GM19351 (cell line): Measurements from ENCODE around the gene STAG1.
"Not testable (repeated sequence)": the region's sequence is repeated elsewhere in the genome, so short reads cannot be mapped to it uniquely, and the experiment has no call there.

ENCODE experiments used
- ATAC-seq: cut with Tn5 transposase; IDR thresholded peaks from one replicate; pipeline ENCODE4 v1.9.1; 2021; ENCODE audit warnings: mild to moderate bottlenecking, moderate library complexity; ENCODE audit not compliant: unreplicated experiment

The STAG1 gene

DNA sequence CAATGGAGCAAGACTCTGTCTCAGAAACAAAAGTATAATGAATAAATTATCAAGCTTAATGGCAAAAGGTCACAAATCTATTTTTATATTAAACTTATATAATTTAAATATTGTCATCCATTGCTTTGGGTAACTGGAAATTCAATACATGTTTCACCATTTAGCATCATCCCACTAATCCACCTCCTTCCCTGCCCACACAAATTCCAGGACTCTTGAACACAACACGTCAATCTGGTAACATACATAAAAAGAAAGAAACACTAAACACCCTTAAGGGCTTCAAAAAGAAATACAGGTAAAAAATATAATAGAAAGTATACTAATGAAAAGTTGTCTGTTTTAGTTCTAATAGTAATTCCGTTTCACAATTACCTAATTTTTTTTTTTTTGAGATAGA, 149.4 kb downstream of the STAG1 start:
- ATAC-seq, result no peak

- ATAC-seq, result no peak
Measured at GRCh38 chr3:136595913-136596697, 156.1 kb downstream of the STAG1 start.

- no peak for ATAC-seq
Measured at GRCh38 chr3:136586580-136586979, 165.6 kb downstream of the STAG1 start.

GRCh38 chr3:136584728-136585127, 167.4 kb downstream of the STAG1 start:
- ATAC-seq, result no peak

DNA sequence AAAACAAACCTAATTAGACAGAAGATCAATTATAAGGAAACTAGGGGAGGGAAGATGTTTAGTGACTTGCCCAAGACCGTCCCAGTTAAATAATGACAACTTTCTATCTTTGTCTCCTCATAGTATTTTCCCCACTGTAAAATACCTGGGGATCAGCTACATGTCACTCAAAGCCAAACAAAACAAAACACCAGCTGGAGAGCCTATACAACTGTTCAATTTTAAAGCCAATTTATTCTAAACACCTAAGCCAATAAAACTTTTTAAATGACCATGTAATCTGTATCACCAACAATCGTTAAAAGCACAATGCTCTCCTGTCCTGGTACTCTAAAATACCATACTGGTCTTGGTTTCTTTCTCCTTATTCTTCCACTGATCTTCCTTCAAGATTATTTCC, 168.4 kb downstream of the STAG1 start:
- ATAC-seq, result no peak

DNA sequence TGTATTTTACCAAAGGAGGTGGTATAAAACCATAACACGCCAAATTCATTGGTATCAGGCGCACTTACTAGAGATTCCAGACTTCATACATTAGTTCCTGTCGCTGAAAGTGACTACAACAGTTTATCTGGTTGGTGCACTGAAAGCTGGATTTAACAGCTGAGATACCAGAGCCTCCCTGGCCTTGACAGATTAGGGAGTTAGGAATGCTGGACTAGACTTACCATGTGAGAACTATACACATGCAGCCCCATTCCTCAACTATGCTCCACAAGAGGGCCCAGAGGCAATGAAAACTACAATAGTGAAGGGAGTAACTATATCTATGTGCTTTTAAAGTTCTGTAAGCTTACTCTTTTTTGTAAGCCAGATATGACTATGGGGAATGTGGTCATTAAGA, 174.4 kb downstream of the STAG1 start:
- ATAC-seq, result no peak

DNA sequence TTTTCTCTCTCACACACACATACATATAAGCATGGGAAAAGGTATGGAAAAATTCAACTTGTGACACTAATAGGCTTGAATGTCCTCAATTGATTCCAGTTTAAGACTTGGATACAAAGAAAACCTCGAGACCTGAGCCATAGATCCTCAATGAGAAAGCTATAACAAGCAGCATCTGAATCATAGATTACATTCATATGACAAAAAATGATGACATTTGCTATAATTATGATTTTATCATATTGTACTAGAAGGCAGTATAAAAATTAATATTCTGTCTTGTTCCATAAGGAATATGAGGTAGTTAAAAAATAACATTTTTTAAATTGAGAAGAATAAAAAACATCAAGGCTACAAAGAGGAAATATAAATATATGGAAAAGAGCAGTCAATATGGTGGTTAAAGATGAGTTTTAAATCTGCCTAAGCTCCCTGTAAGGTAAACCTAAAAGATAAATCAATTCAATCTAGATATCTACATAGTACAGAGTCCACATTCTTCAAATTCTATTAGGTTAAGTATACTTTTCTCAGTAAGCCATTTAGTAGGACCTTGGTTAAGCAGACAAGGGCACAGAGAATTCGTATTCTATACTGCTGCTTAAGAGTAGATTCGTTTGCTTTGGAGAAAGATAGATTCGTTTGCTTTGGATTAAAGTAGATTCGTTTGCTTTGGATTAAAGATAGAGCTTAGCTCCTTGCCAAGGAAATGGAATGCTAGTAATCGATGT, 175.7 kb downstream of the STAG1 start:
- no peak for ATAC-seq

- ATAC-seq, result no peak
Measured at GRCh38 chr3:136567599-136568188, 184.5 kb downstream of the STAG1 start.

DNA sequence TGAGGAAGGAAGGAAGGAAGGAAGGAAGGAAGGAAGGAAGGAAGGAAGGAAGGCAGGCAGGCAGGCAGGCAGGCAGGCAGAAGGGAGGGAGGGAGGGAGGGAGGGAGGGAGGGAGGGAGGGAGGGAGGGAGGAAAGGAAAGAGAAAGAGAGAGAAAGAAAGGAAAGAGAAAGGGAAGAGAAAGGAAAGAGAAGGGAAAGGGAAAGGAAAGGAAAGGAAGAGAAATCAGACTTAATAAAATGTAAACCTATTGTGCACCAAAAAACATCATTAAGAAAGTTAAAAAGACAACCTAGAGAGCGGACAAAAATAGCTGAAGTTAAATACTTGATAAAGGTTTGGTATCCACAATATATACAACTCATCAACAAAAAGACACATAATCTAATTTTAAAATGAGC, 187.2 kb downstream of the STAG1 start:
- not testable (repeated sequence) for ATAC-seq

DNA sequence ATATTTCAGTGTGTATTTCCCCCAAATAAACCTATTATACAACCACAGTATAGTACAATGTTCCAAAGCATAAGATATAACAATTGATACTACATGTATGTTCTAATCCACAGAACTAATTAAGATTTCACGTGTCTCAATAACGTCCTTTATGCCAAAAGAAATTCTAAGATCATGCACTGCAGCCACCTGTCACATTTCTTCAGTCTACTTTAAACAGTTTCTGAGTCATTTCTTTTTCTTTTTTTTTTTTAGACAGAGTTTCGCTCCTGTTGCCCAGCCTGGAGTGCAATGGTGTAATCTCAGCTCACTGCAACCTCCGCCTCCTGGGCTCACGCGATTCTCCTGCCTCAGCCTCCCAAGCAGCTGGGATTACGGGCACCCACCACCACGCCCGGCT, 190.2 kb downstream of the STAG1 start:
- ATAC-seq, result no peak

- no peak for ATAC-seq
Measured at GRCh38 chr3:136559896-136560295, 192.3 kb downstream of the STAG1 start.

- ATAC-seq, result not testable (repeated sequence)
Measured at GRCh38 chr3:136549461-136549860, 202.7 kb downstream of the STAG1 start.

DNA sequence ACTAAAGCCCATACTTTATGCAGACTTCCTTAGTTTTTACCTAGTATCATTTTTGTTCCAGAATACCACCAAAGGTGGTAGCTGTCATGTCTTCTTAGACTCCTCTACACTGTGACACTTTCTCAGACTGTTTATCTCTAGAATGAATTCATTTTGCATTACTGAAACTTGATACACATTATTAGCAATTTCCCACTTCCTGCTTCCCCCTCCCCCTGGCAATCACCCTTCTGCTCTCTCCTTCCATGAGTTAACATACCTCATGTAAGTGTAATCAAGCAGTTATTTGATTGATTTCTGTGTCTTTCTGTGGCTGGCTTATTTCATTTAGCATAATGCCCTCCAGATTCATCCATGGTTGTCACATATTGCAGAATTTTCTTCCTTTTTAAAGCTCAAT, 204.9 kb downstream of the STAG1 start:
- no peak for ATAC-seq

DNA sequence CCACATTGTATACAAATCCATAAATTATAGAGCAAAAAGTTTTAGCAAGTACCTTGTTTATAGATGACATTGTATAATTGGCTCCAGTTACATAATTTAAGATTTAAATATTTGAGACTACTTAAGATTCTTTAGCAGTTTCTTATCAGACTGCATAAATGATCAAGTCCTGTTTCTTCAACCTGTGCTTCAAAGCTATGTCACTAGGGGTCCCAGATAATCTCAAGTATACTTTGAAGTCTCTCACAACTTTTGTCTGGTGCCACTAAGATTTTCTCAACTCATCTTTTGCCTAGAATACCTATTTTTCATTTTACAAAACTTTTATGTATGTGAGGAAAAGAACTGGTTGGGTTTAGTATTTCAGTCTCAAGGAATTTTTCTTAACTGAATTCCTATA, 205.5 kb downstream of the STAG1 start:
- ATAC-seq, result no peak

DNA sequence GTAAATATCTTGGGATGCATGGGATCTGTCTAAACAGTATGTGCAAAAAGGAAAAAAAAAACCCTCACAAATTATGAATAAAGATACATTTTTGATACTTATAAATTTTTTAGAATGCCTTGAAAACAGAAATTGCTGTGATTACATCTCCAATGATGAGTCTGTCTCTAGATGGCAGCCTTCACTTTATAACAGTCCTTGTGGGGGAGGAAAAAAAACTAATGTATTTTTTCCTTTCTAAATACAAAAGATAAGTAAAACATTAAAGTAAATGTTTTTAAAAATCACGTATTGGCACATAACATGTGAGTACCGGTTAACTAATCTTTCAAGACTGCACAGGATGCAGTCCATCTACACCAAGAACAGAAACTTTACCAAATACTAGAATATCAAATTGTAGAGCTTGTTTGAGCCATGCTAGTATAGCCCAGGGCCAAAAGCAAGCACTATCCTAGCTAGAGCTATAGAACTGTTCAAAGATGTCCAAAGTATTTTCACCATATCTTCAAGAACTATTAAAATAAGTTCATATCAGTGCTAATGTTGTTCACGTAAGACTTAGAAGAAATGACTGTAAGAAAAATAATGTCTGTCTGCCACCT, 206.4 kb downstream of the STAG1 start:
- no peak for ATAC-seq

DNA sequence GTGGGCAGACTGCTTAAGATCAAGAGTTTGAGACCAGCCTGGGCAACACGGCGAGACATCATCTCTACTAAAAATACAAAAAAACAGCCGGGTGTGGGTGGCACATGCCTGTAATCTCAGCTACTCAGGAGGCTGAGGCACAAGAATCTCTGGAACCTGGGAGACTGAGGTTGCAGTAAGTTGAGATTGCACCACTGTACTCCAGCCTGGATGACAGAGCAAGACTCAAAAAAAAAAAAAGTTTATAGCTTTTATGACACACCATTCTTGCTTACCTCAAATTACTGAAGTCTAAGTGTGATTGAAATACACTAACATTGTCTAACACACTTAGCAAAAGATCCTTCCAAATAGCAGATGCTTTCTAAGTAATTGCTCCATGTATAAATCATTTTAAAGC, 207.6 kb downstream of the STAG1 start:
- ATAC-seq, result no peak

- ATAC-seq, result no peak
Measured at GRCh38 chr3:136543385-136543784, 208.8 kb downstream of the STAG1 start.

GRCh38 chr3:136535906-136536305, 216.3 kb downstream of the STAG1 start:
- no peak for ATAC-seq

DNA sequence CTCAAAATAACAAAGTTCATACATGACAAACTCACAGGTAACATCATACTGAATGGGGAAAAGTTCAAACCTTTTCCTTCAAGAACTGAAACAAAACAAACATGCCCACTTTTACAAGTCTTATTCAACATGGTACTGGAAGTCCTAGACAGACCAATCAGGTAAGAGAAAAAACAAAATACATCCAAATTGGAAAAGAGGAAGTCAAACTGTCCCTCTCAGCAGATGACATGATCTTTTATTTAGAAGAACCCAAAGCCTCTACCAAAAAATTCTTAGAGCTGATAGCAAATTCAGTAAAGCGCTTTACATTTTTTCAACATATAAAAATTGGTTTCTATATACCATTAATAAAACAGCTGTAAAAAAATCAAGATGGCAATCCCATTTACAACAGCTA, 219.4 kb downstream of the STAG1 start:
- no peak for ATAC-seq

DNA sequence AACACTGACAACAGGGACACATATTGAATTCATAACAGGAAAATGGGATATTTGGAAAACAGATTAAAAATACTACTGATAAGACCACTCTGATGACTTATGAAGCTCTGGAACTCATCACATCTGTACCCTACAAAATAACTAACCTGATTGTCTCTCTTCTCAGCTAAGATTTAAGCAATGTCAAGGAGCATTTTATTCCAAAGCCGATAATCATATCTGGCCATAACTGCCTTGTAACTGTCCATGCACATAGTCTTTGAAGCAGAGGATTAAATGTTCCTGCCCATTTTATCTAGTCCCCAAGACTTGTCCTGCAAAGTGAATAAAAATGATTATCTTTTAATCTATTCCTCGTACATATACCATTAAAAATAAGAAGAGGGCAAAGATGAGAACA, 234.1 kb downstream of the STAG1 start:
- no peak for ATAC-seq

- no peak for ATAC-seq
Measured at GRCh38 chr3:136516656-136517055, 235.5 kb downstream of the STAG1 start.

GRCh38 chr3:136516095-136516494, 236.1 kb downstream of the STAG1 start:
- no peak for ATAC-seq
